IMR-90 (cell line): ENCODE measurements around the gene AK6. TPM values are rescaled to one million over a fixed set of nuclear protein-coding genes. Genes with fewer than 3 reads are reported as not detected.

ENCODE experiments used
- ATAC-seq: fragments of 200-7000 bp; cut with Tn5 transposase; 2 replicates; pipeline ENCODE4 v1.9.1; 2020; ENCODE audit warnings: low read depth, mild to moderate bottlenecking, moderate library complexity
- BruUV-seq: library from RNA; stranded (reverse); fragments of 400-500 nt; replicated peaks from 2 replicates; lab custom pipeline; 2021; lab: Mats Ljungman, UMichigan
- CTCF ChIA-PET: fragments of 300-600 bp; formaldehyde crosslinking; extraction: SDS; loops from one replicate; lab custom pipeline; 2021; ENCODE audit warnings: antibody characterized with exemption; lab: Yijun Ruan, JAX
- POLR2A ChIA-PET: fragments of 300-600 bp; sonication (Branson Sonifier 250); formaldehyde crosslinking; loops from one replicate; lab custom pipeline; 2022; ENCODE audit warnings: antibody characterized with exemption; ENCODE audit not compliant: unreplicated experiment; lab: Charles Lee
- DNase-seq: peaks from one replicate; pipeline ENCODE4 v3.0.0; 2013
- H2AFZ ChIP-seq: replicated peaks from 2 replicates; pipeline ENCODE3; 2013; ENCODE audit warnings: low read length, mild to moderate bottlenecking; ENCODE audit not compliant: poor library complexity
- H2AK5ac ChIP-seq: 2 replicates; pipeline ENCODE4 v1.6.1; 2013; ENCODE audit warnings: low read depth, low read length, inconsistent platforms
- H2AK9ac ChIP-seq: replicated peaks from 2 replicates; pipeline ENCODE3; 2013; ENCODE audit warnings: mild to moderate bottlenecking, low read depth, low read length, moderate library complexity; ENCODE audit not compliant: poor library complexity
- H2BK120ac ChIP-seq: 2 replicates; pipeline ENCODE4 v1.6.1; 2013; ENCODE audit warnings: low read depth, low read length, inconsistent platforms
- H2BK15ac ChIP-seq: 3 replicates; pipeline ENCODE4 v1.6.1; 2013; ENCODE audit warnings: low read depth, low read length, inconsistent platforms
- H2BK20ac ChIP-seq: 2 replicates; pipeline ENCODE4 v1.6.1; 2013; ENCODE audit warnings: low read depth, mild to moderate bottlenecking, inconsistent platforms, low read length, moderate library complexity
- H2BK5ac ChIP-seq: 2 replicates; pipeline ENCODE4 v1.6.1; 2013; ENCODE audit warnings: mild to moderate bottlenecking, low read depth, low read length, inconsistent platforms; ENCODE audit not compliant: poor library complexity, severe bottlenecking
- H3K14ac ChIP-seq: replicated peaks from 2 replicates; pipeline ENCODE4 v1.6.1; 2013; ENCODE audit warnings: low read depth, low read length, inconsistent platforms
- H3K18ac ChIP-seq: 2 replicates; pipeline ENCODE4 v1.6.1; 2013; ENCODE audit warnings: low read depth, low read length, control low read depth
- H3K23ac ChIP-seq: 2 replicates; pipeline ENCODE4 v1.6.1; 2013; ENCODE audit warnings: low read depth, low read length, inconsistent platforms
- H3K27ac ChIP-seq: 2 replicates; pipeline ENCODE4 v1.5.1; 2013; ENCODE audit warnings: mild to moderate bottlenecking, control low read depth, low read length; ENCODE audit not compliant: insufficient read depth
- H3K27me3 ChIP-seq: 2 replicates; pipeline ENCODE4 v1.6.1; 2013; ENCODE audit warnings: low read length; ENCODE audit not compliant: control insufficient read depth, insufficient read depth
- H3K36me3 ChIP-seq: 2 replicates; pipeline ENCODE4 v1.6.1; 2013; ENCODE audit warnings: low read length, mixed read lengths; ENCODE audit not compliant: control insufficient read depth, insufficient read depth
- H3K4ac ChIP-seq: 2 replicates; pipeline ENCODE4 v1.6.1; 2013; ENCODE audit warnings: low read depth, low read length, inconsistent platforms
- H3K4me1 ChIP-seq: 2 replicates; pipeline ENCODE4 v1.6.1; 2013; ENCODE audit warnings: low read length, mixed read lengths; ENCODE audit not compliant: control insufficient read depth, insufficient read depth
- H3K4me2 ChIP-seq: 2 replicates; pipeline ENCODE4 v1.6.1; 2013; ENCODE audit warnings: low read depth, mild to moderate bottlenecking, control low read depth, low read length, moderate library complexity
- H3K4me3 ChIP-seq: 2 replicates; pipeline ENCODE4 v1.5.1; 2013; ENCODE audit warnings: low read depth, mild to moderate bottlenecking, control low read depth, low read length, moderate library complexity; ENCODE audit not compliant: insufficient read depth
- H3K56ac ChIP-seq: 2 replicates; pipeline ENCODE4 v1.6.1; 2013; ENCODE audit warnings: low read length, inconsistent platforms; ENCODE audit not compliant: insufficient read depth; ENCODE audit errors: extremely low read depth
- H3K79me1 ChIP-seq, 2 experiments: 2 replicates each; pipeline ENCODE4 v1.6.1; 2013; ENCODE audit warnings: low read length in 2 of 2, inconsistent platforms in 1 of 2, low read depth in 1 of 2
- H3K9ac ChIP-seq: 2 replicates; pipeline ENCODE4 v1.6.1; 2013; ENCODE audit warnings: low read depth, low read length, control low read depth
- H3K9me1 ChIP-seq: 2 replicates; pipeline ENCODE4 v1.6.1; 2013; ENCODE audit warnings: low read length, inconsistent platforms; ENCODE audit not compliant: insufficient read depth
- H3K9me3 ChIP-seq: 2 replicates; pipeline ENCODE4 v1.6.1; 2013; ENCODE audit warnings: low read length; ENCODE audit not compliant: control insufficient read depth, insufficient read depth
- H4K20me1 ChIP-seq: 2 replicates; pipeline ENCODE4 v1.6.1; 2013; ENCODE audit warnings: low read length, inconsistent platforms; ENCODE audit not compliant: insufficient read depth
- H4K5ac ChIP-seq: 2 replicates; pipeline ENCODE4 v1.6.1; 2013; ENCODE audit warnings: mild to moderate bottlenecking, low read depth, low read length, control low read depth
- H4K8ac ChIP-seq, 2 experiments: 2 replicates each; pipeline ENCODE4 v1.6.1; 2013; ENCODE audit warnings: low read depth in 2 of 2, low read length in 2 of 2, control low read depth in 1 of 2, inconsistent platforms in 1 of 2
- H4K91ac ChIP-seq: 2 replicates; pipeline ENCODE4 v1.6.1; 2013; ENCODE audit warnings: low read depth, low read length, inconsistent platforms; ENCODE audit not compliant: insufficient read depth
- CTCF ChIP-seq: conservative IDR thresholded peaks from 2 replicates; pipeline ENCODE4 v1.5.1; 2012; ENCODE audit warnings: mild to moderate bottlenecking, low read depth, low read length, improper control_type of control experiment
- MXI1 ChIP-seq: IDR thresholded peaks from 2 replicates; pipeline ENCODE4 v1.6.1; 2012; ENCODE audit warnings: low read depth, mild to moderate bottlenecking, low read length, moderate library complexity, borderline replicate concordance
- WGBS, 2 experiments: methylation state at CpG; one replicate each; pipeline versions ENCODE4 v1.1.5 to v1.1.7; 2013; ENCODE audit warnings: missing lambda C conversion rate in 2 of 2; ENCODE audit not compliant: insufficient read length in 1 of 2; ENCODE audit errors: extremely low coverage in 2 of 2; 5-methylcytosine and 5-hydroxymethylcytosine counted together
- dilution Hi-C: fragments of 300-500 bp; cut with HindIII; formaldehyde crosslinking; loops from one replicate; pipeline ENCODE4 v1.14.3; 2018; ENCODE audit warnings: low sequenced_read_pairs; ENCODE audit not compliant: unreplicated experiment
- in situ Hi-C: fragments of 300-500 bp; cut with MboI; formaldehyde crosslinking; loops from 3 replicates; pipeline ENCODE4 v1.14.3; 2019; ENCODE audit warnings: low sequenced_read_pairs, inconsistent platforms, mixed read lengths
- intact Hi-C: fragments of 100-400 bp; cut with micrococcal nuclease; formaldehyde crosslinking; loops from 2 replicates; pipeline ENCODE4 v1.10.0; 2022
- polyA plus RNA-seq, 3 experiments: library from polyadenylated mRNA; depleted of rRNA; stranded (reverse); fragments of >200 nt; gene quantifications; 2 replicates each; pipeline ENCODE4 v1.2.3, GENCODE V29; 2012; ENCODE audit warnings: low replicate concordance in 1 of 3
- total RNA-seq: library from RNA; depleted of rRNA; stranded (reverse); fragments of >200 nt; gene quantifications from 2 replicates; pipeline ENCODE4 v1.2.3, GENCODE V29; 2012
- TF ChIP-seq, protein P1 (sequence below): fragments of 150-350 bp; IDR thresholded peaks from 2 replicates; pipeline ENCODE4 v1.6.1; 2017; ENCODE audit warnings: mild to moderate bottlenecking, antibody characterized with exemption, low read length, low read depth

Gene AK6
- total and polyA plus RNA-seq, 2 of the 4 experiments (the other 2 are of a cell fraction), result 14.7 to 34.4 TPM

- H3K9ac ChIP-seq, result no peak overlapping the region
- POLR2A ChIA-PET, result no interaction called here
- H3K18ac ChIP-seq, result no peak overlapping the region
- H2BK15ac ChIP-seq, result no peak overlapping the region
- H3K4me2 ChIP-seq, result no peak overlapping the region
- ATAC-seq (no peak), DNase-seq (no peak)
- peaks cover 14% of the 10 kb centered on the region for H3K36me3 ChIP-seq
- no peaks in the 10 kb centered on the region for H4K20me1 ChIP-seq
- H3K56ac ChIP-seq, result no peak overlapping the region
- H3K4me3 ChIP-seq, result no peak overlapping the region
- H2BK20ac ChIP-seq, result no peak overlapping the region
- H4K5ac ChIP-seq, result no peak overlapping the region
- H3K9me3 ChIP-seq, result no peaks in the 10 kb centered on the region
- H3K9me1 ChIP-seq, result no peaks in the 10 kb centered on the region
- BruUV-seq, result no TSS peak
- no peak overlapping the region for H3K4ac ChIP-seq
- no peak overlapping the region for H2BK5ac ChIP-seq
- H3K27ac ChIP-seq, result no peak overlapping the region
- H4K91ac ChIP-seq, result no peak overlapping the region
- H4K8ac ChIP-seq, result no peak overlapping the region
- peaks cover 5 to 19% of the 10 kb centered on the region in 2 experiments for H3K79me1 ChIP-seq
- H2BK120ac ChIP-seq, result no peak overlapping the region
- no peak overlapping the region for H2AFZ ChIP-seq
- H2AK9ac ChIP-seq, result no peak overlapping the region
- no peaks in the 10 kb centered on the region for H3K4me1 ChIP-seq
- H3K23ac ChIP-seq, result no peak overlapping the region
- no peaks in the 10 kb centered on the region for H3K27me3 ChIP-seq
- TF ChIP-seq MXI1, result no peak
- no peak for TF ChIP-seq CTCF
- TF ChIP-seq, protein P1, sequence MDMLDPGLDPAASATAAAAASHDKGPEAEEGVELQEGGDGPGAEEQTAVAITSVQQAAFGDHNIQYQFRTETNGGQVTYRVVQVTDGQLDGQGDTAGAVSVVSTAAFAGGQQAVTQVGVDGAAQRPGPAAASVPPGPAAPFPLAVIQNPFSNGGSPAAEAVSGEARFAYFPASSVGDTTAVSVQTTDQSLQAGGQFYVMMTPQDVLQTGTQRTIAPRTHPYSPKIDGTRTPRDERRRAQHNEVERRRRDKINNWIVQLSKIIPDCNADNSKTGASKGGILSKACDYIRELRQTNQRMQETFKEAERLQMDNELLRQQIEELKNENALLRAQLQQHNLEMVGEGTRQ, result no peak
- in situ Hi-C loops (no loop called here), dilution Hi-C loops (no loop called here), intact Hi-C loops (loop anchor here (5.0 kb wide), 2 partner anchors 32 to 47 kb away; no protein-coding TSS in a partner anchor)
- H2AK5ac ChIP-seq, result no peak overlapping the region
- WGBS, 2 experiments, result no CpG with 5 or more reads among the region's 4 CpGs
- H3K14ac ChIP-seq, result no peak overlapping the region
- CTCF ChIA-PET, result no interaction called here
These were observed 5.7 kb upstream of the AK6 start for GRCh38 chr5:69374911-69375446.
